Measurements from ENCODE around the gene FZR1. TPM values are rescaled to one million over a fixed set of nuclear protein-coding genes. Genes with fewer than 3 reads are reported as not detected.

FZR1 gene
- total RNA-seq, 1 experiment from 2014 or later, result 87.4 TPM

DNA sequence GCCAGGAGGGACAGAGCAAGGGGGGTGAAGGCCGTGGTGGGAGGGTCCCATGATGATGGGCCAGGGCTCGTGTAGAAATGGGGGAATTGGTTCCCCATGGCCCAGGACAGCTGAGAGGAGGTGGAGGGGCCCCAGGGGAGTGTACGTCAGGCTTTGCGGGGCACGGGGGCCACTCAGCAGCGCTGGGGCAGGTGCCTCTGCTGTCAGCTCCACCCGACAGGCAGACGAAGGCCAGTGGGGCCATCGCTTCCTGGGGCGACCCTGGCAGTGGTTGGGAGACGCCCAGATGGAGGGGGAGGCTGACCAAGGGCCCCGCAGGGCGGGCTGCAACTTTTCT, 31.0 kb downstream of the FZR1 start:
- intact Hi-C loops (cut with micrococcal nuclease; ENCODE audit: unreplicated experiment), result no loop called here
- Histone ChIP-seq H3K4me1 (ENCODE audit: insufficient read depth, low read length, poor library complexity, severe bottlenecking) (no peaks in the 10 kb centered on the region), H3K27ac (ENCODE audit: low read depth, low read length, poor library complexity, severe bottlenecking) (no peak overlapping the region), H3K36me3 (ENCODE audit: insufficient read depth, low read length, poor library complexity, severe bottlenecking) (peaks cover 59% of the 10 kb centered on the region), H3K9me3 (ENCODE audit: low read depth, low read length, poor library complexity, severe bottlenecking) (no peaks in the 10 kb centered on the region), H3K4me3 (ENCODE audit: low read depth, low read length, poor library complexity, severe bottlenecking) (no peak overlapping the region), H3K27me3 (replicated peaks; ENCODE audit: insufficient read depth, low read depth, low read length, poor library complexity) (no peaks in the 10 kb centered on the region)
- no peak for TF ChIP-seq EZH2 (IDR thresholded peaks at IDR 0.05; ENCODE audit: borderline replicate concordance, low read depth, low read length, poor library complexity, severe bottlenecking)
- TF ChIP-seq, protein P1, sequence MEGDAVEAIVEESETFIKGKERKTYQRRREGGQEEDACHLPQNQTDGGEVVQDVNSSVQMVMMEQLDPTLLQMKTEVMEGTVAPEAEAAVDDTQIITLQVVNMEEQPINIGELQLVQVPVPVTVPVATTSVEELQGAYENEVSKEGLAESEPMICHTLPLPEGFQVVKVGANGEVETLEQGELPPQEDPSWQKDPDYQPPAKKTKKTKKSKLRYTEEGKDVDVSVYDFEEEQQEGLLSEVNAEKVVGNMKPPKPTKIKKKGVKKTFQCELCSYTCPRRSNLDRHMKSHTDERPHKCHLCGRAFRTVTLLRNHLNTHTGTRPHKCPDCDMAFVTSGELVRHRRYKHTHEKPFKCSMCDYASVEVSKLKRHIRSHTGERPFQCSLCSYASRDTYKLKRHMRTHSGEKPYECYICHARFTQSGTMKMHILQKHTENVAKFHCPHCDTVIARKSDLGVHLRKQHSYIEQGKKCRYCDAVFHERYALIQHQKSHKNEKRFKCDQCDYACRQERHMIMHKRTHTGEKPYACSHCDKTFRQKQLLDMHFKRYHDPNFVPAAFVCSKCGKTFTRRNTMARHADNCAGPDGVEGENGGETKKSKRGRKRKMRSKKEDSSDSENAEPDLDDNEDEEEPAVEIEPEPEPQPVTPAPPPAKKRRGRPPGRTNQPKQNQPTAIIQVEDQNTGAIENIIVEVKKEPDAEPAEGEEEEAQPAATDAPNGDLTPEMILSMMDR (conservative IDR thresholded peaks at IDR 0.05; ENCODE audit: low read depth, low read length), result no peak
- no peak for DNase-seq (ENCODE audit: low spot score)
- ChIA-PET CTCF (no interaction called here), POLR2A (ENCODE audit: low non-redundant PET) (no interaction called here)
- no TSS peak for BruUV-seq (replicated peaks)

DNA sequence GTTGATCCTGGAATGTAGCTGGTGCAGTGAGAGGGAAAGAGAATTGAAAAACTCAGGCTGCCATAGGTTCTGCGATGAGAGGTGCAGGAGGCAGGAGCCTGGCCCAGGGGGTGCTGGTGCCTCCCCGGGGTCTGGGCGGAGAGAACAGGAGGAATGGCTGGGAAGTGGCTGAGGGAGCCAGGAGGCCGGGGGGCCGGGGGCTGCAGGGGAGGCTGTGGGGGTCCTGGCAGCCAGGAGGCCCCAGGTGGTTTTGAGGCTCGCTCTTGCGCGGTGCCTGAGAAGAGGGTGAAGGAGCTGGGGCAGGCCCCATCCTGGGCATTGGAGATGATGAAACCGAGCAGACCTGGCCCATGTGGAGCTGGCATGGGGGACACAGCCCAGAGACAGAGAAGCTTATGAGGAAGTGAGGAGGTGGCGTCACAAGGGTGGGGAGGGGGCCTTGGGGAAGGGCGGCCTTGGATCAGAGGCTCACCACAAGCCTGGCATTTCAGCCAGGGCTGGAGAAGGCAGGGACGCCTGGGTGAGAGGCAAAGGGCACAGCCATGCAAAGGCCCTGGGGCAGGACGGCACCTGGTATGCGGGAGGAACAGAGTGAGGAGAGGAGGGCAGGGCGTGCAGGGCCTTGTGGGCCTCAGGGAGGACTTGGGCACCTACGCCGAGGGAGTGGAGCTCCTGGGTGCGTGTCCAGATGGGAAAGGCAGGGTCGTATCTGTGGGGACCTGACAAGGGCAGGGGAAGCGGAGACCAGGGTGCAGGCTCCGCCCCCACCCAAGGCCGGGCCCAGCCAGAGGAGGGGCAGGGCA, 31.5 kb downstream of the FZR1 start:
- Histone ChIP-seq H3K27me3 (replicated peaks; ENCODE audit: insufficient read depth, low read depth, low read length, poor library complexity) (no peaks in the 10 kb centered on the region), H3K36me3 (ENCODE audit: insufficient read depth, low read length, poor library complexity, severe bottlenecking) (peaks cover 53% of the 10 kb centered on the region), H3K4me3 (ENCODE audit: low read depth, low read length, poor library complexity, severe bottlenecking) (no peak overlapping the region), H3K9me3 (ENCODE audit: low read depth, low read length, poor library complexity, severe bottlenecking) (no peaks in the 10 kb centered on the region), H3K27ac (ENCODE audit: low read depth, low read length, poor library complexity, severe bottlenecking) (no peak overlapping the region), H3K4me1 (ENCODE audit: insufficient read depth, low read length, poor library complexity, severe bottlenecking) (no peaks in the 10 kb centered on the region)
- DNase-seq (ENCODE audit: low spot score), result no peak
- POLR2A ChIA-PET (ENCODE audit: low non-redundant PET), result no interaction called here
- CTCF ChIA-PET, result no interaction called here
- BruUV-seq (replicated peaks), result no TSS peak
- TF ChIP-seq EZH2 (IDR thresholded peaks at IDR 0.05; ENCODE audit: borderline replicate concordance, low read depth, low read length, poor library complexity, severe bottlenecking), result no peak
- TF ChIP-seq, protein P1 (conservative IDR thresholded peaks at IDR 0.05; ENCODE audit: low read depth, low read length), result no peak
- intact Hi-C loops (cut with micrococcal nuclease; ENCODE audit: unreplicated experiment), result no loop called here

DNA sequence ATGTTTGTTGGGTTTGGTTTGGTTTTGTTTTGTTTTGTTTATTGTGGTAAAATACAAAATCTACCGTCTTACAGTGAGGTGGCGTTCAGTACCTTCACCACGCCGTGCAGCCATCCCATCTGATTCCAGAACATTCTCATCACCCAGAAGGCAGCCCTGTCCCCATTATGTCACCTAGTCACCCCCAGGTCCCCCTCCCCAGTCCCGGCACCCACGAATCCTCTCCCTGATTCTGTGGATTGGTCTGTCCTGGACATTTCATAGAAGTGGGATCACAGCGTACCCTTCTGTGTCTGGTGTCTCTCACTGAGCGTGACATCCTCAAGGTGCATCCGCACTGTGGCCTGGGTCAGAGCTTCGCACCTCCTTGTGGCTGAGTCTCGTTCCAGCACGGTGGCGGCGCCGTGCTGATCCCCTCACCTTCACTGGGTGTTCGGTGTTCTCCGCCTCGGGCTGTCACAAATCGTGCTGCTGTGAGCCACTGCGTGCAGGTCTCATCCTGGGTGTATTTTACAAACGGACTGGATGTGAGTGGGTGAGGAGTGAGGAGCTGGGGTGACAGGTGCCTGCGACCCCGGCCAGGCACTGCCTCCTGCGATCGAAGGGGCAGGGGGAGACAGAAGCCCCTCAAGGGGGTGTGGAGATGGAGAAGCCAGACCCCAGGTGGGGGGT, 32.3 kb downstream of the FZR1 start:
- Histone ChIP-seq H3K4me1 (ENCODE audit: insufficient read depth, low read length, poor library complexity, severe bottlenecking) (no peaks in the 10 kb centered on the region), H3K9me3 (ENCODE audit: low read depth, low read length, poor library complexity, severe bottlenecking) (no peaks in the 10 kb centered on the region), H3K4me3 (ENCODE audit: low read depth, low read length, poor library complexity, severe bottlenecking) (no peak overlapping the region), H3K27ac (ENCODE audit: low read depth, low read length, poor library complexity, severe bottlenecking) (no peak overlapping the region), H3K36me3 (ENCODE audit: insufficient read depth, low read length, poor library complexity, severe bottlenecking) (peaks cover 46% of the 10 kb centered on the region), H3K27me3 (replicated peaks; ENCODE audit: insufficient read depth, low read depth, low read length, poor library complexity) (no peaks in the 10 kb centered on the region)
- POLR2A ChIA-PET (ENCODE audit: low non-redundant PET), result no interaction called here
- BruUV-seq (replicated peaks), result no TSS peak
- CTCF ChIA-PET, result no interaction called here
- TF ChIP-seq, protein P1 (conservative IDR thresholded peaks at IDR 0.05; ENCODE audit: low read depth, low read length), result no peak
- TF ChIP-seq EZH2 (IDR thresholded peaks at IDR 0.05; ENCODE audit: borderline replicate concordance, low read depth, low read length, poor library complexity, severe bottlenecking), result no peak
- DNase-seq (ENCODE audit: low spot score), result no peak
- intact Hi-C loops (cut with micrococcal nuclease; ENCODE audit: unreplicated experiment), result no loop called here

All from A673 (cell line).